ENCODE data around the gene SEPSECS.

SEPSECS gene

GRCh38 chr4:25159837-25160713 lies at the start of gene SEPSECS:
TSS of gene SEPSECS (minus strand) at chr4:25160449. CDS start at chr4:25160369, 80 bp downstream.
- peak; percentile 85 for DNase-seq (ENCODE audit: low read depth)

- no peak for DNase-seq (ENCODE audit: low read depth)
These were observed 49.5 kb upstream of the SEPSECS start for GRCh38 chr4:25209702-25210101.

GRCh38 chr4:25207997-25208396 lies 47.7 kb upstream of the SEPSECS start:
- DNase-seq (ENCODE audit: low read depth) = no peak

GRCh38 chr4:25198713-25199112 lies 38.5 kb upstream of the SEPSECS start:
- no peak for DNase-seq (ENCODE audit: low read depth)

- no peak for DNase-seq (ENCODE audit: low read depth)
These were observed 30.2 kb upstream of the SEPSECS start for GRCh38 chr4:25190407-25190806.

GRCh38 chr4:25184056-25184455 lies 23.8 kb upstream of the SEPSECS start:
- DNase-seq (ENCODE audit: low read depth) = no peak

- no peak for DNase-seq (ENCODE audit: low read depth)
These were observed 22.7 kb upstream of the SEPSECS start for GRCh38 chr4:25182937-25183336.

- DNase-seq (ENCODE audit: low read depth) = no peak
These were observed 20.4 kb upstream of the SEPSECS start for GRCh38 chr4:25180524-25181131.

- no peak for DNase-seq (ENCODE audit: low read depth)
These were observed 18.6 kb upstream of the SEPSECS start for GRCh38 chr4:25178838-25179261.

- DNase-seq (ENCODE audit: low read depth) = no peak
These were observed 16.9 kb upstream of the SEPSECS start for GRCh38 chr4:25177147-25177546.

GRCh38 chr4:25174674-25175073 lies 14.4 kb upstream of the SEPSECS start:
- no peak for DNase-seq (ENCODE audit: low read depth)

GRCh38 chr4:25172961-25173915 lies 13.0 kb upstream of the SEPSECS start:
- DNase-seq (ENCODE audit: low read depth) = peak; percentile 98

- no peak for DNase-seq (ENCODE audit: low read depth)
These were observed 11.1 kb upstream of the SEPSECS start for GRCh38 chr4:25171201-25171865.

- no peak for DNase-seq (ENCODE audit: low read depth)
These were observed 9.2 kb upstream of the SEPSECS start for GRCh38 chr4:25169446-25169845.

GRCh38 chr4:25165916-25166315 lies 5.7 kb upstream of the SEPSECS start:
- DNase-seq (ENCODE audit: low read depth) = no peak

GRCh38 chr4:25163196-25163595 lies 2.9 kb upstream of the SEPSECS start:
- DNase-seq (ENCODE audit: low read depth) = no peak

- DNase-seq (ENCODE audit: low read depth) = no peak
These were observed 2.3 kb upstream of the SEPSECS start for GRCh38 chr4:25162566-25162965.

GRCh38 chr4:25161593-25161950 lies 1.3 kb upstream of the SEPSECS start:
- no peak for DNase-seq (ENCODE audit: low read depth)

GRCh38 chr4:25160714-25161592 lies 704 bp upstream of the SEPSECS start:
- DNase-seq (ENCODE audit: low read depth) = no peak

- DNase-seq (ENCODE audit: low read depth) = no peak
These were observed 1.4 kb downstream of the SEPSECS start for GRCh38 chr4:25158817-25159216.

GRCh38 chr4:25157081-25157480 lies 3.2 kb downstream of the SEPSECS start:
- no peak for DNase-seq (ENCODE audit: low read depth)
